ENCODE data around the gene GPX4. TPM values are rescaled to one million over a fixed set of nuclear protein-coding genes. Genes with fewer than 3 reads are reported as not detected.

GPX4 gene
- total and polyA plus RNA-seq, 8 donors = 90.0 to 710 (median 348) TPM

GRCh38 chr19:1094978-1095701 lies 8.7 kb upstream of the GPX4 start, which contains the start of gene POLR2E:
Gene POLR2E, minus strand, starts transcription at chr19:1095375. Its CDS starts 60 bp downstream, at chr19:1095315.
- peak; percentile 99 for DNase-seq
- 0% methylated on average over 29 to 81 of the region's 81 CpGs for WGBS, 5 donors
- Histone ChIP-seq H3K36me3 (peaks cover 14 to 37% (median 34%) of the 10 kb centered on the region in 4 donors), H3K27ac (peak within 1 kb of the TSS; percentile 6 to 88 (median 86)), H3K9me3 (no peaks in the 10 kb centered on the region), H3K27me3 (no peaks in the 10 kb centered on the region), H3K4me1 (peaks cover 34 to 74% (median 54%) of the 10 kb centered on the region in 4 donors), H3K4me3 (peak within 1 kb of the TSS; percentile 96 to 100 (median 100))
- intact Hi-C loops (cut with DNase I; ENCODE audit: low total_unique reads) = loop anchor here (10.0 kb wide), 1 partner anchor 50 kb away; the partner anchor contains the start of gene ABCA7
- TF ChIP-seq CTCF (IDR thresholded peaks at IDR 0.05) (no peak), POLR2A (IDR thresholded peaks at IDR 0.05) (peak in 1 of 4 donors; percentile 83), POLR2AphosphoS5 (IDR thresholded peaks at IDR 0.05) (peak; percentile 83 to 96 (median 93))

- no peak for DNase-seq
- no peak for TF ChIP-seq EP300 (IDR thresholded peaks at IDR 0.05)
- WGBS, 5 donors = 57 to 64% (median 63%) methylated on average over 7 of the region's 7 CpGs
- Histone ChIP-seq H3K4me3 (no peak overlapping the region), H3K27me3 (no peaks in the 10 kb centered on the region), H3K4me1 (peaks cover 54 to 83% (median 68%) of the 10 kb centered on the region in 4 donors), H3K36me3 (peaks cover 0 to 10% (median 9%) of the 10 kb centered on the region in 4 donors), H3K9me3 (no peaks in the 10 kb centered on the region), H3K27ac (peak overlapping the region; percentile 16 to 100 (median 98))
- intact Hi-C loops (cut with DNase I; ENCODE audit: low total_unique reads) = loop anchor here (10.0 kb wide), 1 partner anchor 53 kb away; the partner anchor contains the start of gene ABCA7
Measured at GRCh38 chr19:1097810-1098176, 6.0 kb upstream of the GPX4 start.

GRCh38 chr19:1098177-1099051 lies 5.4 kb upstream of the GPX4 start:
- peaks cover 58 to 83% (median 68%) of the 10 kb centered on the region in 4 donors for H3K4me1 ChIP-seq
- 28 to 54% (median 40%) methylated on average over 14 to 15 of the region's 15 CpGs for WGBS, 5 donors
- H3K9me3 ChIP-seq = no peaks in the 10 kb centered on the region
- intact Hi-C loops (cut with DNase I; ENCODE audit: low total_unique reads) = loop anchor here (10.0 kb wide), 1 partner anchor 54 kb away; the partner anchor contains the start of gene ABCA7
- H3K27me3 ChIP-seq = no peaks in the 10 kb centered on the region
- peak; percentile 60 to 74 for DNase-seq
- TF ChIP-seq EP300 (IDR thresholded peaks at IDR 0.05) (no peak), POLR2AphosphoS5 (IDR thresholded peaks at IDR 0.05) (peak in 1 of 3 donors; percentile 19)
- peaks cover 0 to 4% (median 3%) of the 10 kb centered on the region in 4 donors for H3K36me3 ChIP-seq
- peak overlapping the region; percentile 60 to 100 (median 98) for H3K27ac ChIP-seq
- H3K4me3 ChIP-seq = no peak overlapping the region

DNA sequence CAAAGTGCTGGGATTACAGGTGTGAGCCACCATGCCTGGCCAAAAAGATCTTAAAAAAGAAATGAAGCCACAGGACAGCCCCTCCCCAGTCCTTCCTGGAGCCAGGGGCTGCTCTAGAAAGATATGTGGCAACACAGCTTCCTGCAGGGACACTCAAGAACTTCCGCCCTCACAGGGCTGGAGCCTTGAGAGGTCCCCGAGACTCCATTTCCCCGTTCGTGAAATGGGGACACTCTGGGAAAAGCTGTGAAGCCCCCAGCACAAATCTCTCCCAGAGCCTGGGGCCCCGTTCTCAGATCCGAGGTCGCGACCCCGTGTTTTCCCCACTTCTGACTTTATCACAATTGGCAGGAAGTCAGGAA lies 2.5 kb upstream of the GPX4 start:
- H3K27me3 ChIP-seq = no peaks in the 10 kb centered on the region
- peak; percentile 44 to 55 for DNase-seq
- H3K36me3 ChIP-seq = peaks cover 3 to 7% (median 7%) of the 10 kb centered on the region in 4 donors
- WGBS, 5 donors = 18 to 38% (median 34%) methylated on average over 9 of the region's 9 CpGs
- H3K4me3 ChIP-seq = peak overlapping the region in 1 of 4 donors; percentile 5
- H3K27ac ChIP-seq = peak overlapping the region; percentile 78 to 100 (median 98)
- H3K4me1 ChIP-seq = peaks cover 52 to 79% (median 66%) of the 10 kb centered on the region in 4 donors
- intact Hi-C loops (cut with DNase I; ENCODE audit: low total_unique reads) = no loop called here
- H3K9me3 ChIP-seq = no peaks in the 10 kb centered on the region
- no peak for TF ChIP-seq POLR2A (IDR thresholded peaks at IDR 0.05)
- no peak for TF ChIP-seq POLR2AphosphoS5 (IDR thresholded peaks at IDR 0.05)
- no peak for TF ChIP-seq EP300 (IDR thresholded peaks at IDR 0.05)
- TF ChIP-seq CTCF (IDR thresholded peaks at IDR 0.05) = no peak

All from stomach (tissue), 9 donors.